22Rv1 (cell line): ENCODE results near the gene BPIFB3.

Experiments used
- H3K27ac ChIP-seq: fragments of 450-650 bp; 2 replicates; pipeline ENCODE4 v1.5.1; 2017
- ZFX ChIP-seq: fragments of 450-650 bp; IDR thresholded peaks from 2 replicates; pipeline ENCODE4 v1.6.1; 2017; ENCODE audit warnings: antibody characterized with exemption, borderline replicate concordance
- TF ChIP-seq, protein P1 (sequence below): fragments of 450-650 bp; IDR thresholded peaks from 2 replicates; pipeline ENCODE4 v1.5.1; 2017; ENCODE audit warnings: mild to moderate bottlenecking

BPIFB3 gene

DNA sequence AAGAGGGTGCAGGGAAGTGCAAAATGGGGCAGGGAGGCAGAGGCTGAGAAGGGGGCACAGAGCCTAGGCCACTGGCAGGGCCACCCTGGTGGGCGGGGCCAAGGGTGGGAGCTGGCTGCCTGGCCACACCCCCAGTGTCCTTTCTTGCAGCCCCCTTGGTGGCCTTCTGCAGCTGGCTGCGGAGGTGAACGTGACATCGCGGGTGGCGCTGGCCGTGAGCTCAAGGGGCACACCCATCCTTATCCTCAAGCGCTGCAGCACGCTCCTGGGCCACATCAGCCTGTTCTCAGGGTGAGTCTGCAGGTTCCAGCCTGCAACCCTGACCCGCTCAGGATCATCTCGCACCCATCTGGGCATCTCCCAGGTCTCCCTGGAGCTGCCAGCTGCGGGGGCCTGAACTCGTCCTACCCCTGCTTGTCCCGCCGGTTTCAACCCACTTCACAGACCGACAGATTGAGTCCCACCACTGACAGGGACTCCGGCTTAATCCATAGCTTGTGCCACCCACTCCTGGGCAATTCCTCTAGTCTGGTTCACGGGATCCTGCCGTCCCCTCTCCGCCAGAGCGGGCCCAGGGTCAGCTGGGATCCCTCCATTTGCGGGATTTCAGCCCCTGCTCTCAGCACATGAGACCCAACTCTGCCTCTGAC is 6.2 kb downstream of the BPIFB3 start:
- TF ChIP-seq, protein P1, sequence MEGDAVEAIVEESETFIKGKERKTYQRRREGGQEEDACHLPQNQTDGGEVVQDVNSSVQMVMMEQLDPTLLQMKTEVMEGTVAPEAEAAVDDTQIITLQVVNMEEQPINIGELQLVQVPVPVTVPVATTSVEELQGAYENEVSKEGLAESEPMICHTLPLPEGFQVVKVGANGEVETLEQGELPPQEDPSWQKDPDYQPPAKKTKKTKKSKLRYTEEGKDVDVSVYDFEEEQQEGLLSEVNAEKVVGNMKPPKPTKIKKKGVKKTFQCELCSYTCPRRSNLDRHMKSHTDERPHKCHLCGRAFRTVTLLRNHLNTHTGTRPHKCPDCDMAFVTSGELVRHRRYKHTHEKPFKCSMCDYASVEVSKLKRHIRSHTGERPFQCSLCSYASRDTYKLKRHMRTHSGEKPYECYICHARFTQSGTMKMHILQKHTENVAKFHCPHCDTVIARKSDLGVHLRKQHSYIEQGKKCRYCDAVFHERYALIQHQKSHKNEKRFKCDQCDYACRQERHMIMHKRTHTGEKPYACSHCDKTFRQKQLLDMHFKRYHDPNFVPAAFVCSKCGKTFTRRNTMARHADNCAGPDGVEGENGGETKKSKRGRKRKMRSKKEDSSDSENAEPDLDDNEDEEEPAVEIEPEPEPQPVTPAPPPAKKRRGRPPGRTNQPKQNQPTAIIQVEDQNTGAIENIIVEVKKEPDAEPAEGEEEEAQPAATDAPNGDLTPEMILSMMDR, result no peak
- TF ChIP-seq ZFX, result no peak
- H3K27ac ChIP-seq, result no peak overlapping the region

DNA sequence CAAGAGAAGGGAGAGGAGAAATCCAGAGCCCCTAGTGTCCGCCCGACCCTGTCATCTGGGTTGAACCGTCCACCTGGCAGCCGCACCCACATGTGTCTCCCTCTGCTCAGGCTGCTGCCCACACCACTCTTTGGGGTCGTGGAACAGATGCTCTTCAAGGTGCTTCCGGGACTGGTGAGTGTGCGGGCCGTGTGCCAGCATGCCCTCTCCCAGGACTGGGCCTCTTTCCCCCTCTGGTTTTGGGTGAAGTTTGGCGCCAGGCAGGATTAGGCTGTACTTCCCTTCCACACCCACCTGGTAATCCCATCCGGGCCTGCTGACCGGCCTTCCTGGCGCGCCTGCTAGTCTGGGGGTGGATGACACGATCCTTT is 7.9 kb downstream of the BPIFB3 start:
- no peak overlapping the region for H3K27ac ChIP-seq
- TF ChIP-seq, protein P1, result no peak
- no peak for TF ChIP-seq ZFX

DNA sequence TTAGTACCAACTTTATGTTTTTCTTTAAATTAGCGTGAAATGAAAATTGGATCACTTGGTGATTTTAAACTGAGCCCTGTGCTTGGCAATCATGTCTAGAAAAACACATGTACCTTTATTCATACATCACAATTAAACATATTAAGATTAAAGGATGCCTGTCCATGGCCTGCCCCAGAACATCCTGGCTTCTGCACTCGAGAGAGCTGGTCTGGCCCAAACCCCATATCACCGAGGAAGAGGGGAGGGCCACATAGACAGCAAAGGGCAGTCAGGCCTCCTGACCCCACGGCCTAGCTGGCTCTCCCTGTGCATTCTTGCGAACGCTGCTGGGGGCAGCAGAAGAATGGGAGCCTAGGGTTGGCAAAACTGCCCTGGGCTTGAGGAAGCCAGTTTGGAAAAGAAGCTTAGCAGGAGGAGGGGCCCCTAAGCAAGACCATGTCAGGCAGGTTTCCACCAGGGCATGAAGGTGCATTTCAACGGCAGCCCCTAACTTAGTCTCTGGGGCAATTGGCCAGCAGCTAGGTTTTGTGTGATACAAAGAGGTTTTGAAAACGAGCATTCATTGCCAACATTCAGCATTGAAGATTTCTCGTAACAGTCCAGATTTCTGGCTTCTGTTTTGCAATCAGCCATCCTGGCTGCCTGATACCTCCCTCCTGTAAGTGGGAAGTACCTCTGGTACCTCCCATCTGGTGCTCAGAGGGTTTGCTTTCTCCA is 8.6 kb downstream of the BPIFB3 start:
- no peak overlapping the region for H3K27ac ChIP-seq
- TF ChIP-seq, protein P1, result no peak
- no peak for TF ChIP-seq ZFX

DNA sequence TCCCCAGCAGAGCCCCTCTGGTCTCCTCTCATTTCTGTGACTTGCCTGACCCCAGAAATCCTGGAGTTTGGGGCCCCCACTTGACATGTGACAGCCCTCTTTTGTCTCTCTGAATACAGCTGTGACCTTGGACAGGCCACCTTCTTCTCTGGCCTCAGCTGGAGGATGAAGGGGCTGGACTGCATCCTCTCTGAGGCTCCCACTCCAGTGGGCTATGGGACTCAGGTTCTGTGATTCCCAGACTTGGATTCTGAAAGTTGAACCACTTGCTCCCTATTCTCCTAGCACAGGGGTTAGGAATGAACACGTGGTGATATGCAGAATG is 9.1 kb downstream of the BPIFB3 start:
- TF ChIP-seq, protein P1, result no peak
- no peak for TF ChIP-seq ZFX
- no peak overlapping the region for H3K27ac ChIP-seq

DNA sequence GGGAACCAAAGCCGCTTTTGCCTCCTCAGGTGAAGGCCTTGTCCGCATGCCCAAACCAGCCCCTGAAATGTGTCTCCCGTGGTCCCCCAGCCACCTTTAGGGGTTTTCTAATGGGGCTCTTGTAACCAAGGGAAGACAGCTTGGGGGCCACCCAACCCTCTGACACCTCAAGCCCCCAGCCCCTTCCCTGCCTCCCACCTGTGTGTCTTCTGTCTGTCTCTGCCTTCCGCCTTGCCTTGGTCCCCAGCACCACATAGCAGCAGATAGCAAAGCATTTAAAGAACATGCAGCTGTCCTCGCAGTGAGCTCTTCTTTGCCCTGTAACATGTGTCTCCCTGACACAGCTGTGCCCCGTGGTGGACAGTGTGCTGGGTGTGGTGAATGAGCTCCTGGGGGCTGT is 9.6 kb downstream of the BPIFB3 start:
- TF ChIP-seq, protein P1, result no peak
- no peak overlapping the region for H3K27ac ChIP-seq

DNA sequence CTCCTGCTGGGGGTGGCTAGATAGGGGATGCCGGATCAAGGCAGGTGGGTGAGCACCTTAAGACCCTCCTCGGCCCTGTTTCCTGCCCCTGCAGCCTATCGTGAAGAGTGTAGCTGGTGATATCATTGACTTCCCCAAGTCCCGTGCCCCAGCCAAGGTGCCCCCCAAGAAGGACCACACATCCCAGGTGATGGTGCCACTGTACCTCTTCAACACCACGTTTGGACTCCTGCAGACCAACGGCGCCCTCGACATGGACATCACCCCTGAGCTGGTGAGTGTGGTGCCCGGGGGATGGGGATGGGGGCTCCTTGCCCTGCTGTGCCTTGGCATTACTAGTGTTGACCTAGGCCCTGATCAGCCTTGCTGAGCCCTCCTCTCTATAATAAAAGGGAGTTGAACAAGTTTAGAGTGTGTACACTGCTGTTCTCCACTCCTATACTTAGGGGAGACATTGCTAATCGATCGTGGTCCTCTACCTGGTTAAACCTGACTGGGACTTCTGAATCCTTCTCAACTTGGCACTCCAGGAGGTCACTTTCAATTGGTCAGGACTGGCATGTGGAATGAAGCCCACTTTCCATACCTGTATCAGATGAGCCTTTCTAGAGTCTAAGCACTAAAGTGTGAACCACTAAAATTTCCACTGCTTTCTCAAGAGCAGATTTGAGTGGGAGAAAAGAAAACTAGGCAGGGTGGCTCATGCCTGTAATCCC is 11.0 kb downstream of the BPIFB3 start:
- no peak overlapping the region for H3K27ac ChIP-seq
- TF ChIP-seq, protein P1, result no peak
- TF ChIP-seq ZFX, result no peak

DNA sequence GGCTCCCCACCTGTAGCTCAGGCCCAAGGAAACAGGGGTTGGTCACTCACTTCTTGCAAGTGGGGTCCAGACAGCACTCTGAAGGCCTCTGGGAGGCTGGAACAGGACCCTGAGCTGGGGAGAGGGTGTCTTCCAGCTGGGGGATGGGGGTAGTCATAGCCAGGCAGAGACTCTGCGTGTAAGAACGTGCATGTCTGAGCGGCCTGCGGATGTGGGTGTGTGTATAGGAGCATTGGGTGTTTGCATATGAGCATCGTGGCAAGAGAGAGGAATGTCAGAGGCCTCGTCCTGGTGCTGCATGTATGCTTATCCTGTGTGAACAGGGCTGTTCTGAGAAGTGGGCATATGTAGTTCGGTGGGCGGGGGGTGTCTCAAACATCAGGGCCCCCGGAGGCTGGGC is 12.1 kb downstream of the BPIFB3 start:
- no peak overlapping the region for H3K27ac ChIP-seq
- no peak for TF ChIP-seq ZFX
- TF ChIP-seq, protein P1, result no peak
